ENCODE results near the gene KIRREL3. TPM values are rescaled to one million over a fixed set of nuclear protein-coding genes. Genes with fewer than 3 reads are reported as not detected.

Gene KIRREL3
- total and polyA plus RNA-seq, 2 of the 8 experiments (the other 6 are each of a cell fraction or from before 2014, with no cell fraction given) = 0.29 to 0.32 TPM

GRCh38 chr11:126464796-126465195 lies 535.8 kb downstream of the KIRREL3 start:
- no peak overlapping the region for H3K18ac ChIP-seq (ENCODE audit: extremely low read depth, low read length)
- no peak overlapping the region for H4K8ac ChIP-seq (ENCODE audit: extremely low read depth, insufficient read depth, low read length)
- no peaks in the 10 kb centered on the region for H3K79me1 ChIP-seq (ENCODE audit: low read depth, low read length)
- CTCF ChIA-PET (ENCODE audit: partially characterized antibody) = interaction anchor here (1.0 to 7.4 kb wide), 4 partner anchors 16 to 38 kb away, joined by 3 to 57 read pairs (median 4); no protein-coding TSS in a partner anchor
- H3K36me3 ChIP-seq (ENCODE audit: control insufficient read depth in 2 of 4, insufficient read depth in 4 of 4, low read length in 3 of 4) = no peaks in the 10 kb centered on the region
- H3K9ac ChIP-seq (replicated peaks in 1 of 4; ENCODE audit: extremely low read depth in 1 of 4, low read depth in 3 of 4, low read length in 3 of 4) = no peak overlapping the region
- no peak overlapping the region for H4K5ac ChIP-seq (ENCODE audit: insufficient read length, low read depth, low read length)
- H3K14ac ChIP-seq (ENCODE audit: insufficient read length) = no peak overlapping the region
- no peaks in the 10 kb centered on the region for H3K79me2 ChIP-seq (ENCODE audit: control insufficient read depth in 1 of 2, insufficient read depth in 2 of 2, low read length in 2 of 2)
- H3K4me1 ChIP-seq (replicated peaks in 1 of 4; ENCODE audit: control insufficient read depth in 3 of 4, insufficient read depth in 4 of 4, low read length in 3 of 4) = peaks cover 0 to 4% (median under 1%) of the 10 kb centered on the region in 4 experiments; a peak in 3 of 7 replicates
- H3K4me2 ChIP-seq (ENCODE audit: insufficient read depth in 1 of 2, low read depth in 2 of 2, low read length in 2 of 2) = no peak overlapping the region
- no peak overlapping the region for H4K91ac ChIP-seq (replicated peaks; ENCODE audit: insufficient read length, low read length)
- H2BK15ac ChIP-seq (ENCODE audit: low read length) = no peak overlapping the region
- no peak overlapping the region for H2AFZ ChIP-seq (ENCODE audit: low read length)
- H3K4me3 ChIP-seq (ENCODE audit: extremely low read depth in 1 of 4, insufficient read depth in 2 of 4, low read depth in 3 of 4, low read length in 4 of 4) = no peak overlapping the region
- H3K27ac ChIP-seq (ENCODE audit: low read depth, low read length) = no peak overlapping the region
- WGBS, 2 experiments (ENCODE audit: extremely low coverage in 1 of 2, insufficient coverage in 1 of 2, insufficient read length in 1 of 2, insufficient replicate concordance in 2 of 2, low coverage in 1 of 2, low lambda C conversion rate in 2 of 2, missing lambda C conversion rate in 1 of 2) = 91% methylated on average over 5 of the region's 5 CpGs; no CpG with 5 or more reads in 1 of the 2 experiments
- no peak for DNase-seq (ENCODE audit: low read depth in 1 of 2, low spot score in 2 of 2)
- H2AK5ac ChIP-seq (ENCODE audit: low read depth, low read length) = no peak overlapping the region
- no peak overlapping the region for H3K4ac ChIP-seq (replicated peaks; ENCODE audit: insufficient read length, low read depth, low read length)
- no peak overlapping the region for H2BK5ac ChIP-seq (ENCODE audit: low read depth, low read length)
- no peak overlapping the region for H2BK12ac ChIP-seq (ENCODE audit: low read depth, low read length)
- peaks cover 0 to 2% of the 10 kb centered on the region in 2 experiments for H4K20me1 ChIP-seq (replicated peaks in 1 of 2; ENCODE audit: control insufficient read depth in 1 of 2, insufficient read depth in 2 of 2, low read length in 2 of 2)
- H2BK120ac ChIP-seq (replicated peaks; ENCODE audit: low read depth, low read length) = no peak overlapping the region
- no peak for FAIRE-seq
- H2BK20ac ChIP-seq (ENCODE audit: low read length) = no peak overlapping the region
- H3K9me3 ChIP-seq (ENCODE audit: insufficient read depth in 2 of 2, low read depth in 1 of 2, low read length in 1 of 2) = no peaks in the 10 kb centered on the region
- no peaks in the 10 kb centered on the region for H3K27me3 ChIP-seq (replicated peaks in 1 of 4; ENCODE audit: control insufficient read depth in 3 of 4, extremely low read depth in 1 of 4, insufficient read depth in 3 of 4, low read length in 3 of 4)
- no peak overlapping the region for H3K56ac ChIP-seq (replicated peaks; ENCODE audit: insufficient read length, low read depth, low read length)
- no peak overlapping the region for H3K23ac ChIP-seq (ENCODE audit: insufficient read length)
- no peaks in the 10 kb centered on the region for H3K23me2 ChIP-seq (ENCODE audit: low read depth, low read length)
- POLR2A ChIA-PET (ENCODE audit: partially characterized antibody) = interaction anchor here (1.7 kb wide), 1 partner anchor 11 kb away, joined by 5 read pairs; no protein-coding TSS in a partner anchor
- TF ChIP-seq GTF2F1 (IDR thresholded peaks at IDR 0.05; ENCODE audit: borderline replicate concordance, low read depth, low read length) (no peak), TAF7 (optimal IDR thresholded peaks at IDR 0.05; ENCODE audit: borderline replicate concordance, low read depth, low read length) (no peak), SP2 (IDR thresholded peaks at IDR 0.05; ENCODE audit: low read length) (no peak), CTCF (IDR thresholded peaks at IDR 0.05; ENCODE audit: control extremely low read depth in 1 of 3, insufficient read depth in 1 of 3, low read depth in 1 of 3, low read length in 3 of 3) (no peak), SP1 (IDR thresholded peaks at IDR 0.05; ENCODE audit: low read depth, low read length) (no peak), ASH2L (IDR thresholded peaks at IDR 0.05; ENCODE audit: low read length) (no peak), POLR2AphosphoS5 (IDR thresholded peaks at IDR 0.05; ENCODE audit: low read depth, low read length) (no peak), RXRA (IDR thresholded peaks at IDR 0.05; ENCODE audit: insufficient read depth, low read depth, low read length) (no peak), ATF3 (IDR thresholded peaks at IDR 0.05; ENCODE audit: insufficient read depth, low read depth, low read length) (no peak), RNF2 (IDR thresholded peaks at IDR 0.05; ENCODE audit: borderline replicate concordance, low read depth, low read length, missing control alignments, poor library complexity, severe bottlenecking) (no peak), FOSL1 (IDR thresholded peaks at IDR 0.05; ENCODE audit: insufficient read depth, low read depth, low read length) (no peak)

Data from H1 (cell line).